Kidney glomerular epithelial cell (primary cell): ENCODE data around the gene NDUFAF5.
A peak's percentile ranks its signal among the peaks of the same experiment; 100 is the strongest.

Source experiments
- DNase-seq: peaks from one replicate; lab custom pipeline; 2025; lab: John Stamatoyannopoulos, UW

NDUFAF5 gene

GRCh38 chr20:13822459-13822858 lies 37.6 kb downstream of the NDUFAF5 start:
- no peak for DNase-seq

DNA sequence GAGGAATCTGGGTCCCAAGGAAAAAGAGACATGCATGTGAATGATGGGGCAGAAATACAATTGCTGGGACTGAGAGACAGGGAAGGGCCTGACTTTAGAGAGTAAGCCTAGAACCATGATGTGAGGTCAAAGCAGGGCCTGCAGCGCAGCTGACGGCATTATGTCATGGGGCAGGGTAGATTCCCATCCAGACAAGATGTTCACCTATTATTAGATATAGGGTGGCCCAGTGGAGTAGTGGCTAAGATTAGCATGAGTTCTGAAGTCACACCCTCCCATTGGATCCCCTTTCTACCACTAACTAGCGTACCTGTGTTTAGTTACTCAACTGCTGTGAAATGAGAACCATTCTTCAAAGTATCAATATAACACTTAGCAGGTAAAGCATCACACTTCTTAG lies 39.6 kb downstream of the NDUFAF5 start:
- no peak for DNase-seq

- DNase-seq = no peak
Measured at GRCh38 chr20:13825465-13825864, 40.6 kb downstream of the NDUFAF5 start.

DNA sequence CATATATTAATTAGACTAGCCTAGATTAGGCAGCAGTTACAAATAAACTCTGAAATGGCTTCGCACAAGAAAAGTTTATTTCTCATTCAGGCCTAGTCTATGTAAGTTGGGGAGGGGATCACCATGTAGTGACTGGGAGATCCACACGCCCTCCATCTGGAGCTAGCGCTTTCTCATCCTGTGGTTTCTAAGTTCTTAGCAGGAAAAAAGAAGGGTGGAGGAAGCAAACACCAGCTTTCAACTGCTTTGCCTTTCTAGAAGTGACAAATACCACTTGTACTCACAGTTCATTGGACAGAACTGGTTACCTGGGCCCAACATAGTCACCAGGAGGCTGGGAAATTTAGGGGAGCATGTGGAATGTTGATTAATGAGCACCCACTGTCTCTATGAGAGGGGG lies 46.6 kb downstream of the NDUFAF5 start:
- no peak for DNase-seq

- DNase-seq = no peak
Measured at GRCh38 chr20:13838664-13839063, 53.8 kb downstream of the NDUFAF5 start.

DNA sequence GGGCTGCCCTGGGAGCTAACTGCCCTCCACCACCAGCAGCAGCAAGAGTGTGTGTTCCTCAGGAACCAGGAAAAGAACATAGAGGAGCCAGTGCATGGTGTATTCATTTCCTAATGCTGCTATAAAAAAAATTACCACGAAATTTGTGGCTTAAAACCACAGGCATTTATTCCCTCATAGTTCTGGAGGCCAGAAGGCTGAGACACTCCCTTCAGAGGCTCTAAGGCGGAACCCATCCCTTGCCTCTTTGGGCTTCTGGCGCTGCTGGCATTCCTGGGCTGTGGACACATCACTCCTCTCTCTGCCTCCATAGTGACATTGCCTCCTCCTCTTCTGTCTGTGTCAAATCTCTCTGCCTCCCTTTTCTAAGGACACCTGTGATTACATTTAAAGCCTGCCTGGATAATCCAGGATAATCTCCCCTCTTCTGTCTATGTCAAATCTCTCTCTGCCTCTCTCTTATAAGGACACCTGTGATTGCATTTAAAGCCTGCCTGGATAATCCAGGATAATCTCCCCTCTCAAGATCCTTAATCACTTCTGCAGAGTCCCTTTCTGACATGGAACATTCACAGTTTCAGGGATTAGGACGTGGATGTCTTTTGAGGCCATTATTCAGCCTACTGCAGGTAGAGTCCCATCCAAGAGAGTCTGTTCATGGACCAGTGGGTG lies 54.7 kb downstream of the NDUFAF5 start:
- DNase-seq = peak; percentile 22

DNA sequence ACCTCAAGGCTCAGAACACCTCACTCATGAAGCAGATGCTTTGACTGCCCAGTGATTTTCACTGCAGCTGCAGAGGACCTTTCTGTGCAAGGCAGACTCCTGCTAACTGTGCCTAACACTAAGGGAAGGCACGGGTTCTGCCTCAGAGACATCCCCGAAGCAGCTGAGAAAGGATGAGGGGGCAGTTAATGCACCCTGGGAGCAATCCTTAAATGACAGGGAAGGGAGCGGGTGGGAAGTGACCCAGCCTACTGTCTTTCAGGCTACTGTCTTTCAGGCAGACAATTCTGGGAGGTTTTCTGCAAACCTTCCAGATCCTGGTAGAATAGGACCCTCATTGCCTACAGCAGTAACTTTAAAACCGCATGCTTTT lies 55.3 kb downstream of the NDUFAF5 start:
- no peak for DNase-seq

DNA sequence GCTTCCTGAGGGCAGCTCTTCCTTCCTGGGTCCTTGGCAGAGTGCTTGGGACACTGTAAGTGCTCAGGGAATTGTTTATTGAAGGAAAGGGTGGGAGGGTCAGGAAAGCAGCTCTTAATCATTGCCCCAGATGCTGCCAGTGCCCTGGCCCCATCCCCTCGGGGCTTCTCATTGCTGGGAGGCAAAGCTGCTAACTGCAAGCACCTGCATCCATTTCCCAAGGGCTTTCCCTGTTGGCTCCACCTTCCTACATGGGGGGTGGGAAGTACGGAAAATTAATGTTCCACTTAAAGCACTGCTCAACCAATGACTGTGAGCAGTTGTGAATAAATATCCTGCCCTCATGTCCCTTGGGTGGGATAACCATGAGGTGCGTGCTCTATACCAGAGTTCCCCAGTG lies 56.4 kb downstream of the NDUFAF5 start:
- no peak for DNase-seq

- DNase-seq = no peak
Measured at GRCh38 chr20:13844296-13844695, 59.5 kb downstream of the NDUFAF5 start.

DNA sequence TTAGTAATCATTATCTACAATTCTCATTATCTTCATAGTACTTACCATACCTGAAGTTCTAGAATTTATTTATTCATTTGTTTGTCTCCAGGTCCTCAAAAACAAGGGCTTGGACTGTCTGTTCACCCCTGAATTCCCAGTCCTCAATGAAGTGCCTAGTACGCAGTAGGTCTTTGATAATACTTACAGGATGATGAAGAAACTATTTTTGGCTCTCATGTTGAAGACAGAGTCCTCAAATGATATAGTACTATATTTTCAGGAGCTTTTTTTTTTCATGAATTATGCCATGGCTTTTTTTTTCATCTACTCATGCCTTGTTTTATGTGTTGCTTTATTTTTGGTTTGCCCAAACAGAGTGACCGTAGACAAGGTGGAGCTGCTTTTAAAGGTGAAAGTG lies 66.5 kb downstream of the NDUFAF5 start:
- DNase-seq = no peak

- no peak for DNase-seq
Measured at GRCh38 chr20:13852306-13852705, 67.5 kb downstream of the NDUFAF5 start.

- no peak for DNase-seq
Measured at GRCh38 chr20:13855613-13856012, 70.8 kb downstream of the NDUFAF5 start.

DNA sequence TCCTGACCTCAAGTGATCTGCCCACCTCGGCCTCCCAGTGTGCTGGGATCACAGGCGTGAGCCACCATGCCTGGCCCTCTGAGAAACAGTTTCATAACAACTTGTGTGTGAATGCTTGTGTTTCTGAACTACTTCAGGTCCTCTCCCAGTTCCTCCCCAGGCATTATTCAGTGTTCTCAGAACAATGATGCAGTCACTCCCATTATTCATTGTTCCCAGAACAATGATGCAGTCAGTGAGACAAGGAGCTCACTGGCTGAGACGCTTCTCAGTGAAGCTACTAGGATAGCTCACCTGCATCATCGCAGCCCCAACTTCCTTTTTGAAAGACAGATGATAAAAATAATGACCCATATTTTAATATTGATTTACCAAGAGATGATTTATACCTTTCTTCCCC lies 71.5 kb downstream of the NDUFAF5 start:
- DNase-seq = no peak

DNA sequence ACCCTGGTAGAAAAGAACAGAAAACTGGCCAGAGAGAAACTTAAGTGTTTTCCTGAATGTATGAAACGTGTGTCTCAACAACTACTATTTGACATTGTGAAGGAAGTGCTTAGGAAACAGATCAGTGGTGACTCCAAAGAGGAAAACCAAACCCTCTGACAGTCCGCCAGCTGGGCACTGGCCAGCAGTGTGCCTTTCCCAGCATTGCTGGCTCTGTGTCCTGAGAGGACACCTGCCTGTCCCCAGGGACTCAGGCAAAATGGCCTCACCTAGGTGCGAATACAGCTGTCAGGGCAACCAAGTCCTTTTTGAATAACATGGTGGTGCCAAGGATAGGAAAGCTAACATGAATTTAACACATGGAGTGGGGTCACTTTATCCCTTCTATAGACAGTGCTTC lies 72.5 kb downstream of the NDUFAF5 start:
- no peak for DNase-seq

- no peak for DNase-seq
Measured at GRCh38 chr20:13857961-13858360, 73.1 kb downstream of the NDUFAF5 start.

GRCh38 chr20:13858439-13858838 lies 73.6 kb downstream of the NDUFAF5 start:
- DNase-seq = no peak

DNA sequence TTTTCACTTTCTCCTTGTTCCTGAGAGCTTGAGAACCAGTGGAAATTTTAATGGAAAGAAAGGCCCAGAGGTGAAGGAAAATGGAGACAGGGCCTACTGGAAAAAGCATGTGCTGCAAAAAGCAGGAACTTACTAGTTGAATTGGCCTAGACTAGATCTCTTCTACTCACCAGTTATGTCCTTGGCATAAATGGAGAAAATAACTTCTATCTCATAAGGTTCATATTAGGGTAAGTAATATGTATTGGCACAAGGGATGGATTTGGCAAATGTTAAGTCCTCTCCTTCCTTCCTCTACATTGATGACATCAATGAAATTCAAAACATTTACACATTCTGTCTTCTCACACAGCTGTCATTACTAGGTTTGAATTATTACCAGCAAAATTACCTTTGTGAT lies 74.0 kb downstream of the NDUFAF5 start:
- no peak for DNase-seq

- no peak for DNase-seq
Measured at GRCh38 chr20:13862245-13862644, 77.4 kb downstream of the NDUFAF5 start.

- DNase-seq = no peak
Measured at GRCh38 chr20:13863244-13863643, 78.4 kb downstream of the NDUFAF5 start.

DNA sequence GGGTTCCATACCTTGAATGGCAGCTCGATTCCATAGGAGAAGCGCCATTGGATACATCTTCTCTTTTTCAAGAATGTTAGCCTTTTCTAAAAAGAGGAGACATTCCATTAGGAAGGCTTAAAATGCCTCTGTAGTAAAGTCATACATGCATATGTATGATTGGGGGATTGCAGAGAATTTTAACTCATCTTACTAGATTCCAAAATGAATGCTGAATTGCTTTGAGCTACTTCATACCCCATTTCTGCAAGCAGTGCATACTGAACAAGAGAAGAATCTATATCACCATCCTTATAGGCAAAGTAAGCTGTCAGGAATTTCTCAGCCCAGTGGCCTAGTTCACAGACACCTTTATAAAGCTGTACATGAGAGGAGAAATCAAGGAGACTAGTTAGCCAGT lies 80.3 kb downstream of the NDUFAF5 start:
- DNase-seq = no peak

DNA sequence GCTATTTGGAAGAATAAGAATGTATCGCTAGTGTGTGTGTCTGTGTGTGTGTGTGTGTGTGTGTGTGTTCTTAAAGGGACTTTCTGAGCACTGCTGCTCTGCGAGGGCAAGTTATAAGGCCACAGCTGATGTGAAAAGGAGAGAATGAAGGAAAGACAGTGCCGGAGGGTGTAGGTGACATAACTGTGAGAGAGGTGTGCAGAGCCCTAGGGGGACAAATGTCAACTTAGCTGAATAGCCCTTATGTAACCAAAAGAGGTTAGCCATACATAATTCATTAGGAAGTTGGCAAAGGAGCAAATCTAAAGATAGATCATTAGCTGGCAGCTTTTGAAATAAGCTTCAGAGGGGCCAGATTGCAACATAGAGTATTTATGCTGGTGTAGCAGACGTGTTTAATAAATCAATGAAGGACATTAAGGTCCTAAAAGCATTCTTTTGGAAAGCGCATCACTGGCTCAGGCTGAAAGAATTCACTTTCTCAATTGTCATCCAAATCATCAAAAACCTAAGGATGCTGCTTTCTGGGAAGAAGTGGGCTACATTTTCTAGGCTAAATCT lies 81.0 kb downstream of the NDUFAF5 start:
- no peak for DNase-seq

DNA sequence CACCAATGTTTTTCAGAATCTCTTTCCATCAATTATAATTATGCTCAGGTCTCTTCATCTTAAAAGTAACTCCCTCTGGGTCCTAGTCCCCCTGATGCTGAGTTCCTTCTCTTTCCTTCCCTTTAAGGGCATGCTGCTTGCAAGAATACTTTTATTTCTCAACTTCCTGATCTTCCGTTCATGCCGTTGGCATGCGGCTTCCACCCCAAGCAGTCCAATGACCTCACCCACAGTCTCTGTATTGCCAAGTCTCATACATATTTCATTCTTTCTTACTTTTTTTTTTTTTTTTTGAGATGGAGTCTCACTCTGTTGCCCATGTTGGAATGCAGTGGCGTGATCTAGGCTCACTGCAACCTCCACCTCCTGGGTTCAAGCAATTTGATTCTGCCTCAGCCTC lies 83.5 kb downstream of the NDUFAF5 start:
- DNase-seq = no peak

DNA sequence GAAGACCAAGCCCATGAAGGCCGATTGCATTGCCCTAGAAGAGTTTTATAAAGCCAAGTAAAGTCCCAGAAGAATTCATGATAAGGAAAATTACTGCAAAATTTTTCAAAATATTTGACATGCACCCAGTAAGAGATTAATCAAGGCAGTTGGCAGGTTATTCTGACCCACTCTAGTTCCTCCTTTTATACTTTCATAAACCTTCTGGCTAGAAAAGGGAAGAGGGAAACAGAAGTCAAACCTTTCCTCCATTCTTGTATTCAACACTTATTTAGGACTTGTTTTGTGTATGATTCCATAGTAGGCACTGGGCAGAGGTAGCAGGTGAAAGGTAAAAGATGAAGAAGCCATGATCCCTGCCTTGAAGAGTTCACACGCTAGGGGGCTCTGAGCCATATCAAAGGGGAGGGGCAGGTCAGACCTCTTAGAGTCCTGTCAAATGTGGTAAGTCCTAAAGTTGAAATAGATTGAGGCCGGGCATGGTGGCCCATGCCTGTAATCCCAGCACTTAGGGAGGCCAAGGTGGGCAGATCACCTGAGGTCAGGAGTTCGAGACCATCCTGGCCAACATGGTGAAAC lies 85.4 kb downstream of the NDUFAF5 start:
- DNase-seq = no peak
